Breast epithelium (tissue), 3 donors: ENCODE results near the gene ADD3.

ENCODE experiments used
- CTCF ChIP-seq, 3 donors: fragments of 450-650 bp; IDR thresholded peaks; one replicate each; pipeline ENCODE4 v1.5.1; 2016 to 2017; ENCODE audit warnings: antibody characterized with exemption in 3 of 3, mild to moderate bottlenecking in 3 of 3, moderate library complexity in 3 of 3
- POLR2A ChIP-seq: fragments of 450-650 bp; IDR thresholded peaks from one replicate; pipeline ENCODE4 v1.6.1; 2016; ENCODE audit warnings: antibody characterized with exemption, mild to moderate bottlenecking, moderate library complexity

GRCh38 chr10:110158051-110159005 is 150.5 kb downstream of the ADD3 start:
- TF ChIP-seq CTCF (IDR thresholded peaks at IDR 0.05) (no peak), POLR2A (no peak)
